SH-SY5Y (cell line): ENCODE results near the gene PHACTR2.

Experiments used
- GATA2 ChIP-seq: IDR thresholded peaks from 2 replicates; pipeline ENCODE4 v1.6.1; 2011; ENCODE audit warnings: mild to moderate bottlenecking, low read depth, low read length
- GATA3 ChIP-seq: IDR thresholded peaks from 2 replicates; pipeline ENCODE4 v1.6.1; 2011; ENCODE audit warnings: low read depth, mild to moderate bottlenecking, low read length, moderate library complexity

DNA sequence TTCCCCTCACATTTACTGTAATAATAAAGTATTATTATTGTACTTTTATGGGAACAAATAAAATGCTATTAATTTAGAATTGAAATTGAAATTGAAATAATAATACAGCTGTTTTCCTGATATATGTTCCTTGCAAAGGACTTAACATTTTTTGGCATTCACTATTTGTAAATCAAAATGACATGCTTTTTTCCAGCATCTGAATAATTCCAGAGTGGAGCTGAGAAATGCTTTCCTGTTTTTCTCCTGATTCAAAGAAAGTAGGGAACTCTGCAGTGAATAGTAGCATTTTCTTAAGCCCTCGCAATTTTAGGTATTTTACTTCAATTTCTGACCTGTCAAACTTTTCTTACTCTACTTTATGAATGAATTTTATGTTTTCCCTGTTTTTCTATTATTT, 72.1 kb downstream of the PHACTR2 start:
- TF ChIP-seq GATA2 (no peak), GATA3 (no peak)
